ENCODE measurements around the gene E2F7.

The E2F7 gene

DNA sequence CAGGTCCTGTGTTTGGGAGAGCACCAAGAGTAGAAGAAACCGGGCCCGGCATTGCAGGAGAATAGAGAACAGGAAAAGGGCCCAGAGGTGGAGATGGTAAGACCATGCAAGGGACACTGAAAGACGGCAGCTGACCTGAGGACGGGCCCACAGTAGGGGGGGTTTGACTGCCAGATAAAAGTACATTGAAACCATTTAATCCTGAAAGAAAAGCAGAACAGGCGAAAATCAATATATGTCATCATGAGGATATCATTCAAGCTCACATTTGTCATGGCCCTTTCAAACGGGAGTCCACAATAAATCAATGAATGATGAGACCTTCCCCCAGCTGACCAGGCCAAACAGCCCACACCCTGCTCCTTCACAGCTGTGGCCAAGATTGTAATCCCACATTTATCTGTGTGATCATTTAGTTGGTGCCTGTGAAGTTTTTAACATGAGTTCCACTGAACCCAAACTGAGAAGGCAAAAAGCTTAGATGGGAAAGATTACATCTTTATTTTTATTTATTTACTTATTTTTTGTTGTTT is 39.5 kb downstream of the E2F7 start:
- TF ChIP-seq, protein P1, sequence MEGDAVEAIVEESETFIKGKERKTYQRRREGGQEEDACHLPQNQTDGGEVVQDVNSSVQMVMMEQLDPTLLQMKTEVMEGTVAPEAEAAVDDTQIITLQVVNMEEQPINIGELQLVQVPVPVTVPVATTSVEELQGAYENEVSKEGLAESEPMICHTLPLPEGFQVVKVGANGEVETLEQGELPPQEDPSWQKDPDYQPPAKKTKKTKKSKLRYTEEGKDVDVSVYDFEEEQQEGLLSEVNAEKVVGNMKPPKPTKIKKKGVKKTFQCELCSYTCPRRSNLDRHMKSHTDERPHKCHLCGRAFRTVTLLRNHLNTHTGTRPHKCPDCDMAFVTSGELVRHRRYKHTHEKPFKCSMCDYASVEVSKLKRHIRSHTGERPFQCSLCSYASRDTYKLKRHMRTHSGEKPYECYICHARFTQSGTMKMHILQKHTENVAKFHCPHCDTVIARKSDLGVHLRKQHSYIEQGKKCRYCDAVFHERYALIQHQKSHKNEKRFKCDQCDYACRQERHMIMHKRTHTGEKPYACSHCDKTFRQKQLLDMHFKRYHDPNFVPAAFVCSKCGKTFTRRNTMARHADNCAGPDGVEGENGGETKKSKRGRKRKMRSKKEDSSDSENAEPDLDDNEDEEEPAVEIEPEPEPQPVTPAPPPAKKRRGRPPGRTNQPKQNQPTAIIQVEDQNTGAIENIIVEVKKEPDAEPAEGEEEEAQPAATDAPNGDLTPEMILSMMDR (IDR thresholded peaks at IDR 0.05; ENCODE audit: control insufficient read depth, extremely low read depth, insufficient read depth): no peak
- no peak overlapping the region for H3K4me3 ChIP-seq (ENCODE audit: low read depth, low read length)
- DNase-seq (ENCODE audit: low read depth): no peak

DNA sequence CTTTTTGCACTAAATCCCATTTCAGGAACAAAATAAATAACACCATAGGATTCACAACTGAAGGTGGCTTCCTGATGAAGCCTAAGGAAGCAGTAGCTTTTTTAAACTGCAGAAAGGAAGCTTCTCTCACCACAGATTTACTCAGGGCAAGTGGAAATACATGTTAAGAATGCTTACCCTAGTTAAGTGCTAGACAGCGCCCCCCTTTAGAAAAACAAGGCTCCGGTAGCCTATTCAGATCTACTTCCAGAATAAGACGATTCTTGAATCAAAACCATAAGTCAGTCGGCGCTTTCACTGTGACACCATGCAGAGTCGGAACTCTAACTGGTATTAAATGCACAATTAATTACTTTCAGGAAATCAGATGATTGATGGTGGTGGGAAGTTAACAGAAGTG is 41.9 kb downstream of the E2F7 start:
- H3K4me3 ChIP-seq (ENCODE audit: low read depth, low read length): no peak overlapping the region
- DNase-seq (ENCODE audit: low read depth): no peak
- TF ChIP-seq, protein P1 (IDR thresholded peaks at IDR 0.05; ENCODE audit: control insufficient read depth, extremely low read depth, insufficient read depth): no peak

DNA sequence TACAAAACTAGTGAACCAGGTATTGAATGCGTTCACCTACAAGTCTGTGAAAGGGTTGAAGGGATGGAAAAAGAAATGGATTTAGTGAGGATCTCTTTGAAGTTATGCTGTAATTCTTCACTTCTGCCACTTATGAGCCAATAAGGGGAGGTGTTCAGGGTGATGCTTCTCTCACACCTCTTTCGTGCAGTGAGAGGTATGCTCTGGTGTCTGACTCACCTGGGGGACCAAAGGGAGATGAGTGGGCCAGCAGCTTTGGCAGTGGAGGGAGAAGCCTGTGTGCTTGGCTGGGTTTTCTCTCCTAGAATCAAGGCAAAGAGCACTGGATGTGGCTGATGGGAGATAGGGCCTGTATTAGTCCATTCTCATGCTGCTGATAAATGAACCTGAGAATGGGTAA is 45.4 kb downstream of the E2F7 start:
- DNase-seq (ENCODE audit: low read depth): no peak
- TF ChIP-seq, protein P1 (IDR thresholded peaks at IDR 0.05; ENCODE audit: control insufficient read depth, extremely low read depth, insufficient read depth): no peak
- H3K4me3 ChIP-seq (ENCODE audit: low read depth, low read length): no peak overlapping the region

DNA sequence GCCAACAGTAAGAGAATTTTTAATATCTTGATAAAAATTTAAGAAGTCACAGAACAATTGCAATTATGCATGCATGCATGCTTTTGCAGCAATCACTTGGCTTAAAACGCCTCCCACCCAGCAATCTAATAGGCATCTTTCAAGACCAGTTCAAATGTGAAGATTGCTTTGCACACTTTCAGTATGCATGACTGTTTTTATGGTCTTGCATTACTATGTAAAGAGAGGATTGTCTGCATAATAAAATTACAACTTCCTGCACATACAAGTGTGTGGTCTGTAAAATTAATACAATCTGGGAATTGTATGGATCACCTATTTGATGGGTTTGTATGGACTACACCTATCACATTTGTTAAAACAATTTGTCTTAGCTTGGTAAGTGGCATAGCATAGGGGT is 48.8 kb downstream of the E2F7 start:
- TF ChIP-seq, protein P1 (IDR thresholded peaks at IDR 0.05; ENCODE audit: control insufficient read depth, extremely low read depth, insufficient read depth): no peak
- DNase-seq (ENCODE audit: low read depth): no peak
- no peak overlapping the region for H3K4me3 ChIP-seq (ENCODE audit: low read depth, low read length)

DNA sequence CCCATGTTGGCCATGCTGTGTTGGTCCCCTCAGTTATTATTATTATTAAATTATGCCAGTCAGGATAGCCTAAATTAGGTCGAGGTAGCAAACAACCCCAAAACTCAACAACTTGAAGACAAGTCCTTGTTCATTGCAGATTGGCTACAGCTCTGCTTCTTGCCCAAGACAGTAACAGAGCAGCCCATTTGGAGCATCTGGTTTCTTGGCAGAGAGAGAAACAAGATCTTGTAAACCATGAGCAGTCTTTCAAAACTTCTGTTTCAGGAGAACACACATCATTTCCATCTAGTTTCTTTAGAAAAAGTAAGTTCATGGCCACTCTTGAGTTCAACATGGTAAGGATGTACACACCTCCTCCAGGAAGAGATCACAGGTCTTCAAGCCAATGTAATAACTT is 52.3 kb downstream of the E2F7 start:
- no peak overlapping the region for H3K4me3 ChIP-seq (ENCODE audit: low read depth, low read length)
- TF ChIP-seq, protein P1 (IDR thresholded peaks at IDR 0.05; ENCODE audit: control insufficient read depth, extremely low read depth, insufficient read depth): no peak
- no peak for DNase-seq (ENCODE audit: low read depth)

DNA sequence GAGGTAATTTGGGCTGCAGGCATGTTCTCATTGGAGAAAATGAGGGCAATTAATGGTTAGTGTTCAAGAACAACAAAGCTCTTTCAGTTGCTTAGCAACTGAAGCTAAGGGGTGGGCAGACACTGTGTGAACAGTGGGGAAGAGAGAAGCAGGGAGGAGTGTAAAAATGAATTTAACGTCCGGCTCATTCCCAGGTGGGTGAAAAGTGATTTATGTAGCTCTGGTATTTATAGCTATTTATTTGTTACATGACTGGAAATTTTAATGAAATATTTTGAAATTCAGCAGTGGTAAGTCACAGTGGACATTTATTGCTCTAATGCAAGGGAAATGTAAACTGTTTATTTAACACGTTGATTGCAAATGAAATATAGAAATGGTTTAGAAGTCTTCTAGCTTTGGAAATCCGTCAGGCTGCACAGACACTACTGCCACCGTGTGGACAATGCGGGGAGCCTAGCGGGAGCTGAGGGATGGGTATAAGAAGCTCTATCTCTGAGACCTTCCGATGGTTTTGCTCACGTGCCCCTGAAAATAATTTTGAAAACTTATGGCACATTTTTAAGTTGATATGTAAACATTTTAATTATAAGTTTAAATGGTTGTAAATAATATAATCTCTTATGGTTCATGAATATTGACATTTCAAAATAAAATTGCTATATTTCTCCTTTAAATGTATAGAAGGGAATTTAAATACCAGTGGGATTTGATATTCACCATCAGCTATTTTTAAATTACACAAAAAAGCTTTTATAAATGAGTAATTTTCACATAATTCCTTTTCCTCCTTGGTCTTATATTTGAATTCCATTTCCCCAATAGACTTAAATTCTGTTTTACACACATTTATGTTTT is 54.4 kb downstream of the E2F7 start:
- DNase-seq (ENCODE audit: low read depth): peak; percentile 50
- TF ChIP-seq, protein P1 (IDR thresholded peaks at IDR 0.05; ENCODE audit: control insufficient read depth, extremely low read depth, insufficient read depth): peak; percentile 96
- H3K4me3 ChIP-seq (ENCODE audit: low read depth, low read length): no peak overlapping the region

All from LNCaP clone FGC (cell line).